Astrocyte (in vitro differentiated cells and primary cell): ENCODE measurements around the gene SSU72.
"Not testable (repeated sequence)": the region's sequence is repeated elsewhere in the genome, so short reads cannot be mapped to it uniquely, and the experiment has no call there.

Experiments
- CTCF ChIP-seq: IDR thresholded peaks from 2 replicates; pipeline ENCODE4 v1.5.1; 2011; ENCODE audit warnings: low read depth, mild to moderate bottlenecking, inconsistent platforms, low read length, moderate library complexity; ENCODE audit not compliant: insufficient read depth
- EZH2 ChIP-seq: IDR thresholded peaks from 2 replicates; pipeline ENCODE4 v1.6.1; 2012; ENCODE audit warnings: mild to moderate bottlenecking, low read length, inconsistent platforms; ENCODE audit not compliant: insufficient read depth

GRCh38 chr1:1505801-1506200, 68.9 kb downstream of the SSU72 start:
- not testable (repeated sequence) for TF ChIP-seq CTCF, EZH2
